Right lobe of liver (tissue), 6 donors: ENCODE data around the gene IGFBP4. TPM values are rescaled to one million over a fixed set of nuclear protein-coding genes. Genes with fewer than 3 reads are reported as not detected.

Experiments used
- ATAC-seq, 4 donors: fragments of 200-7000 bp; cut with Tn5 transposase; one replicate each; pipeline ENCODE4 v1.9.1; 2020; ENCODE audit warnings: mild to moderate bottlenecking in 4 of 4, moderate library complexity in 4 of 4
- DNase-seq, 3 donors: peaks; one replicate each; pipeline ENCODE4 v3.0.0-alpha.2; 2020
- H3K27ac ChIP-seq, 3 donors: fragments of 200-600 bp; one replicate each; pipeline ENCODE4 v1.8.0; 2022
- H3K27me3 ChIP-seq, 2 donors: fragments of 200-600 bp; one replicate each; pipeline ENCODE4 v1.8.0; 2022
- H3K36me3 ChIP-seq, 4 donors: fragments of 200-600 bp; sonication (generic) in 1 of 4; one replicate each; pipeline versions ENCODE4 v1.5.1 to v1.8.0; 2017 to 2022; ENCODE audit warnings: control low read depth in 1 of 4
- H3K4me1 ChIP-seq, 4 donors: fragments of 200-600 bp; sonication (generic) in 1 of 4; one replicate each; pipeline versions ENCODE4 v1.5.1 to v1.8.0; 2017 to 2022; ENCODE audit warnings: control low read depth in 1 of 4
- H3K4me3 ChIP-seq, 3 donors: fragments of 200-600 bp; one replicate each; pipeline ENCODE4 v1.8.0; 2022
- H3K9me3 ChIP-seq, 4 donors: fragments of 200-600 bp; sonication (generic) in 1 of 4; one replicate each; pipeline versions ENCODE4 v1.5.1 to v1.8.0; 2017 to 2022; ENCODE audit warnings: control low read depth in 1 of 4
- POLR2A ChIP-seq: fragments of 450-650 bp; IDR thresholded peaks from one replicate; pipeline ENCODE4 v1.6.1; 2017; ENCODE audit warnings: antibody characterized with exemption, mild to moderate bottlenecking
- WGBS: methylation state at CpG from one replicate; pipeline ENCODE4 v1.1.6; 2018; ENCODE audit warnings: low coverage, low lambda C conversion rate; ENCODE audit not compliant: insufficient coverage; ENCODE audit errors: missing lambda C conversion rate; 5-methylcytosine and 5-hydroxymethylcytosine counted together
- intact Hi-C, 2 donors: fragments of 100-400 bp; cut with DNase I; formaldehyde crosslinking; loops; one replicate each; pipeline versions ENCODE4 v1.11.2 to v1.14.1; 2022
- total RNA-seq, 6 experiments: library from RNA; depleted of rRNA in 2 of 6; stranded (reverse); fragments of >200 nt in 2 of 6; fragmentation: NEBNext Ultra II Directional in 3 of 6; extraction: Animal tissue kit (Norgen Biotek cat#: 25700) in 3 of 6; gene quantifications; one replicate each; pipeline versions ENCODE4 v1.1.0 to v1.2.4, GENCODE V29; 2016 to 2023
- TF ChIP-seq, protein P1 (sequence below), 4 donors: fragments of 200-600 bp in 3 of 4; fragments of 450-650 bp in 1 of 4; IDR thresholded peaks; one replicate each; pipeline versions ENCODE4 v1.5.1 to v1.8.0; 2016 to 2022; ENCODE audit warnings: antibody characterized with exemption in 4 of 4, mild to moderate bottlenecking in 2 of 4
- donor health status: DM: no; HTN: yes; CAD: no.
- donor health status: DM: no; HTN: no; CAD: no.
- donor health status: DM: no; HTN: no; CAD: no.
- donor health status: DM: no; HTN: yes; CAD: no.
- donor health status: DM: no; HTN: yes; CAD: no.

Gene IGFBP4
- total RNA-seq, 6 experiments from 2014 or later: 382 to 716 (median 430) TPM

DNA sequence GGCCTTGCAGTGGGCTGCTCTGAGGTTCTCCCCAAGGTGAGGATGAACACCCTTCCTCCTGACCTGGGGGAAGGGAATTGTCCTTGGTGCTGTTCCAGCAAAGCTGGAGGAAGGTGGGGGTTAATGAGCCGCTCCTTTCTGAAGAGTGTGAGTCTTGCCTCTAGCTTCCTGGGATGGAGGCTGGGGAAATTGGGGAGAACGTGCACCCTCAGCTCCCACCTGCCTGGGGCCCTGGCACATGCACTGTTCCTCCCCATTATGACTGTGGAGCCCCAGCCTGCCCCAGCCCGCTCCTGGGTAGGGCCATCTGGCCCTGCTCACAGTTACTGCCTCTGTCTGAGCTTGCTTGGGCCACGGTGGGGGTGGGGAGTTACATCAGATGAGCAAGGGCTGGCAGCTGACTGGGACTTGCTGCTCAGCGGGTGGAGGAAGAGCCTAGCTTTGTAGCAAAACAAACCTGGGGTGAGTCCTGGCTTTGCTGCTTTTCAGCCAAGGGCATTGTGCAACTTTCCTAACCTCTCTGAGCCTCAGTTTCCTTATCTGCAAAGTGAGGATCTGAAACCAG is 47.1 kb downstream of the IGFBP4 start:
- intact Hi-C loops: no loop called here
- no peaks in the 10 kb centered on the region for H3K9me3 ChIP-seq
- no peaks in the 10 kb centered on the region for H3K4me1 ChIP-seq
- ATAC-seq (peak in 1 of 4 donors; percentile 18), DNase-seq (no peak)
- no peaks in the 10 kb centered on the region for H3K36me3 ChIP-seq
- H3K4me3 ChIP-seq: no peak overlapping the region
- no peaks in the 10 kb centered on the region for H3K27me3 ChIP-seq
- no peak overlapping the region for H3K27ac ChIP-seq
- TF ChIP-seq, protein P1, sequence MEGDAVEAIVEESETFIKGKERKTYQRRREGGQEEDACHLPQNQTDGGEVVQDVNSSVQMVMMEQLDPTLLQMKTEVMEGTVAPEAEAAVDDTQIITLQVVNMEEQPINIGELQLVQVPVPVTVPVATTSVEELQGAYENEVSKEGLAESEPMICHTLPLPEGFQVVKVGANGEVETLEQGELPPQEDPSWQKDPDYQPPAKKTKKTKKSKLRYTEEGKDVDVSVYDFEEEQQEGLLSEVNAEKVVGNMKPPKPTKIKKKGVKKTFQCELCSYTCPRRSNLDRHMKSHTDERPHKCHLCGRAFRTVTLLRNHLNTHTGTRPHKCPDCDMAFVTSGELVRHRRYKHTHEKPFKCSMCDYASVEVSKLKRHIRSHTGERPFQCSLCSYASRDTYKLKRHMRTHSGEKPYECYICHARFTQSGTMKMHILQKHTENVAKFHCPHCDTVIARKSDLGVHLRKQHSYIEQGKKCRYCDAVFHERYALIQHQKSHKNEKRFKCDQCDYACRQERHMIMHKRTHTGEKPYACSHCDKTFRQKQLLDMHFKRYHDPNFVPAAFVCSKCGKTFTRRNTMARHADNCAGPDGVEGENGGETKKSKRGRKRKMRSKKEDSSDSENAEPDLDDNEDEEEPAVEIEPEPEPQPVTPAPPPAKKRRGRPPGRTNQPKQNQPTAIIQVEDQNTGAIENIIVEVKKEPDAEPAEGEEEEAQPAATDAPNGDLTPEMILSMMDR (IDR thresholded peaks at IDR 0.05): no peak
- no peak for TF ChIP-seq POLR2A
- WGBS: 0% methylated on average over 1 of the region's 5 CpGs

DNA sequence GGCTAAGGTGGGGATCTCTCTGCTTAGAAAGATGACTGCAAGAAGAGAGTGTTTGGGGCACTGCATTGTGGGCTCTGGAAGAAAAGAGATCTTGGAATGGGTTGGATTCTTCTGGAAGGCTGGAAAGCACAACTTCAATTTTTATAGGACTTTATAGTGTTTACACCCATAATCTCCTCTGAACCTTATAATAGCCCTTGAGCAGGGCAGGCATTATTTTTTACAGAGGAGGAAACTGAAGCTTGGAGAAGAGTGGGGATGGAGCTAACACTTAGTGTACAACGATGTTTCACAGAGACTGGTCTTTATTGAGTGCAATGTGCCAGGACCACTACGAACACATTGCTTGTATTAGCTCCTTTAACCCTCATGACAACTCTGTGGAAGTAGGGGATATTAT is 47.7 kb downstream of the IGFBP4 start:
- no CpG with 5 or more reads among the region's 2 CpGs for WGBS
- TF ChIP-seq, protein P1 (IDR thresholded peaks at IDR 0.05): no peak
- no peak for TF ChIP-seq POLR2A
- Histone ChIP-seq H3K4me3 (no peak overlapping the region), H3K27ac (no peak overlapping the region), H3K36me3 (no peaks in the 10 kb centered on the region), H3K4me1 (no peaks in the 10 kb centered on the region), H3K27me3 (no peaks in the 10 kb centered on the region), H3K9me3 (no peaks in the 10 kb centered on the region)
- intact Hi-C loops: no loop called here
- no peak for DNase-seq
- ATAC-seq: no peak

DNA sequence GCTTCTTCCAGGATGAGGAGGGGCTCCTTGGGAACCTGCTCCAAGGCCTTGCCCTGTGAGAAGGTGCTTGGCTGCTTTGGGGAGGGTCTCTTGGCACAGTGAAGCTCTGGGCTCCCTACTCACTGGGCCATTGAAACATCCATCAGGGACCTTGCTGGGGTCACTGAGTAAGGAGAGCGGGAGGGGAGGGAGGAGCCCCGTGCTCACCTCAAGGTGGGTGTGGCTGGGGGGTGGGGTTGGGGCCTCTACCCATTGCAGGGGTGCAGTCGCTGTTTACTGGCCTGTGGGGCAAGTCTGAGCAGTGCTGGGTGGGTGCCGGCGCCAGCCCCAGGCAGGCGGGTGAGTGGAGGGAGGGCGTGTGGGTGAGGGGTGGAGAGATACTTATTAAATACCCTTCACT is 48.2 kb downstream of the IGFBP4 start:
- intact Hi-C loops: no loop called here
- no peak for DNase-seq

DNA sequence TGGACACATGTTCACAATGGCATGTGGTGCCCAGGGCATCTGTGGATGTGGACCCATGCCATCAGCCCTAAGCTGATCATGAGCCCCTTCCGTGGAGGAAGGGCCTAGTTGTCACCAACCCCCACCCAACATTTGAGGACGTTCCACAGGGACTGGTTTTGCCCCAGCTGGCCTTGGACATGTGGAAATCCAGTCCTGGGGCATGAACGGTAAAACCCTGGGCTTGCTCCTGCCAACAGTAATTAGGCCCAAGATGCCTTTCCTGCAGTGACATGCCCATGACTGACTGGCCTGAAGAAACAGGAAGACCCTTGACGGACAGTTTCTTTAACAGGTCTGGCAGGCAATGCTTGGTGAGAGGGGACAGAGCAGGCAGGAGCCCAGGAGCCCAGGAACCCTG is 50.4 kb downstream of the IGFBP4 start:
- 33% methylated on average over 1 of the region's 4 CpGs for WGBS
- no peak for TF ChIP-seq POLR2A
- TF ChIP-seq, protein P1 (IDR thresholded peaks at IDR 0.05): no peak
- no peak overlapping the region for H3K4me3 ChIP-seq
- ATAC-seq: no peak
- intact Hi-C loops: no loop called here
- no peak for DNase-seq
- no peaks in the 10 kb centered on the region for H3K9me3 ChIP-seq
- H3K27me3 ChIP-seq: no peaks in the 10 kb centered on the region
- H3K4me1 ChIP-seq: no peaks in the 10 kb centered on the region
- no peak overlapping the region for H3K27ac ChIP-seq
- H3K36me3 ChIP-seq: no peaks in the 10 kb centered on the region

More for the DNA sequence above, 48.2 kb downstream of the IGFBP4 start:
- no peaks in the 10 kb centered on the region for H3K27me3 ChIP-seq
- no peak overlapping the region for H3K4me3 ChIP-seq
- H3K27ac ChIP-seq: no peak overlapping the region
- no peak for ATAC-seq
- no peaks in the 10 kb centered on the region for H3K9me3 ChIP-seq
- TF ChIP-seq, protein P1 (IDR thresholded peaks at IDR 0.05): no peak
- TF ChIP-seq POLR2A: no peak
- 75% methylated on average over 4 of the region's 7 CpGs for WGBS
- H3K36me3 ChIP-seq: no peaks in the 10 kb centered on the region
- H3K4me1 ChIP-seq: no peaks in the 10 kb centered on the region

DNA sequence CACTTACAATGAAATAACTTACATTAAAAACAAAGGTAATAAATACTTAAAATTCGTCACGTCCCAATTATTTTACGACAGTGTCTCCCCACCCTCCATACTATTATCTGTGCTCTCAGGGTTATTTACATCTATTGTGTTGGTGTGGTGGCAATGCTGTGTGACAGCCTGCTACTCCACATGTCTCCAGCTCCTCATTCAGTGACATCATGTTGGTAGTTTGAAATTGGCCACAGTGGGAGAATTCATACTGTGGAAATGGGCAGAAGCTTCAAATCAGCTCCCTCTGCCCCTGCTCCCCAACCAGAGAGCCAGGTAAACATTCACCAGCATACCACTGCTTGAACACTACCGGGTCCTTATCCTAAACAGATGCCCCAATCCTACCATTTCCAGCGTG is 51.9 kb downstream of the IGFBP4 start:
- Histone ChIP-seq H3K36me3 (no peaks in the 10 kb centered on the region), H3K4me3 (no peak overlapping the region), H3K4me1 (peaks cover 0 to 6% (median 5%) of the 10 kb centered on the region in 4 donors), H3K27ac (no peak overlapping the region), H3K9me3 (no peaks in the 10 kb centered on the region), H3K27me3 (no peaks in the 10 kb centered on the region)
- DNase-seq: no peak
- WGBS: 67% methylated on average over 4 of the region's 5 CpGs
- intact Hi-C loops: no loop called here
- ATAC-seq: no peak
- TF ChIP-seq, protein P1 (IDR thresholded peaks at IDR 0.05): no peak
- no peak for TF ChIP-seq POLR2A
